Neural progenitor cell (in vitro differentiated cells): ENCODE results near the gene RGS1.

Experiments
- CTCF ChIP-seq: fragments of 200-600 bp; sonication (generic); IDR thresholded peaks from 2 replicates; pipeline ENCODE4 v1.5.1; 2017; ENCODE audit warnings: antibody characterized with exemption, mild to moderate bottlenecking
- EZH2 ChIP-seq: fragments of 200-600 bp; sonication (generic); IDR thresholded peaks from 2 replicates; pipeline ENCODE4 v1.6.1; 2017; ENCODE audit warnings: antibody characterized with exemption, mild to moderate bottlenecking, moderate library complexity
- EZH2phosphoT487 ChIP-seq: fragments of 200-600 bp; sonication (generic); IDR thresholded peaks from 2 replicates; pipeline ENCODE4 v1.6.1; 2017; ENCODE audit warnings: antibody characterized with exemption

- TF ChIP-seq CTCF (no peak), EZH2 (no peak), EZH2phosphoT487 (no peak)
Measured at GRCh38 chr1:192571668-192572067, 3.9 kb upstream of the RGS1 start.
